Measurements from ENCODE around the gene UCN. TPM values are rescaled to one million over a fixed set of nuclear protein-coding genes. Genes with fewer than 3 reads are reported as not detected.
"Not testable (repeated sequence)": the region's sequence is repeated elsewhere in the genome, so short reads cannot be mapped to it uniquely, and the experiment has no call there.

UCN gene
- total and polyA plus RNA-seq, 7 experiments from 2014 or later: 0.35 to 6.5 (median 3.1) TPM

GRCh38 chr2:27353386-27353761 lies 45.1 kb upstream of the UCN start:
- H3K9me3 ChIP-seq (ENCODE audit: control insufficient read depth in 2 of 3, low read length in 3 of 3); ATAC-seq; H3K27me3 ChIP-seq (ENCODE audit: control insufficient read depth in 2 of 2, insufficient read depth in 2 of 2, low read length in 2 of 2); H3K9me3 Mint-ChIP-seq; H3K27ac ChIP-seq (ENCODE audit: low read depth, low read length); DNase-seq; H3K27me3 Mint-ChIP-seq; intact Hi-C loops (cut with micrococcal nuclease); H3K4me3 ChIP-seq (ENCODE audit: low read length): not testable (repeated sequence)
- Mint-ChIP-seq H3K4me1 (peaks cover 37 to 84% (median 69%) of the 10 kb centered on the region in 7 donors), H3K27ac (peak overlapping the region in 3 of 9 donors; percentile 39 to 83 (median 62)), H3K4me3 (peak overlapping the region in 5 of 10 donors; percentile 35 to 100 (median 58)), H3K36me3 (peaks cover 0 to 11% (median 4%) of the 10 kb centered on the region in 5 donors)
- ChIA-PET POLR2A (interaction anchor here (0.7 to 4.2 kb wide), 3 partner anchors 11 to 30 kb away, joined by 4 to 21 read pairs (median 4); partner anchors contain the start of gene MPV17), CTCF (interaction anchor here (0.6 kb wide), 1 partner anchor 50 kb away, joined by 4 read pairs; no protein-coding TSS in a partner anchor)
- H3K4me1 ChIP-seq (ENCODE audit: control insufficient read depth in 2 of 2, insufficient read depth in 2 of 2, low read length in 2 of 2): peaks cover 24 to 36% of the 10 kb centered on the region in 2 donors
- peaks cover 0 to 12% (median 0%) of the 10 kb centered on the region in 3 experiments for H3K36me3 ChIP-seq (ENCODE audit: control insufficient read depth in 2 of 3, insufficient read depth in 3 of 3, low read length in 3 of 3)

GRCh38 chr2:27351802-27352598 lies 43.8 kb upstream of the UCN start:
- POLR2A ChIA-PET: interaction anchor here (0.8 to 4.2 kb wide), 2 partner anchors 12 to 29 kb away, joined by 3 to 21 read pairs; partner anchors contain the start of gene MPV17
- Histone ChIP-seq H3K27ac (ENCODE audit: low read depth, low read length) (peak overlapping the region; percentile 4), H3K4me1 (ENCODE audit: control insufficient read depth in 2 of 2, insufficient read depth in 2 of 2, low read length in 2 of 2) (peaks cover 14 to 28% of the 10 kb centered on the region in 2 donors), H3K36me3 (ENCODE audit: control insufficient read depth in 2 of 3, insufficient read depth in 3 of 3, low read length in 3 of 3) (peaks cover 0 to 11% (median 0%) of the 10 kb centered on the region in 3 experiments), H3K27me3 (ENCODE audit: control insufficient read depth in 2 of 2, insufficient read depth in 2 of 2, low read length in 2 of 2) (no peaks in the 10 kb centered on the region), H3K4me3 (ENCODE audit: low read length) (no peak overlapping the region), H3K9me3 (ENCODE audit: control insufficient read depth in 2 of 3, low read length in 3 of 3) (no peaks in the 10 kb centered on the region)
- peaks cover 36 to 84% (median 66%) of the 10 kb centered on the region in 7 donors for H3K4me1 Mint-ChIP-seq
- ATAC-seq: no peak
- intact Hi-C loops (cut with micrococcal nuclease): no loop called here
- H3K36me3 Mint-ChIP-seq: peaks cover 0 to 11% (median 9%) of the 10 kb centered on the region in 5 donors
- H3K9me3 Mint-ChIP-seq: peaks cover 0 to 6% (median 0%) of the 10 kb centered on the region in 11 donors
- peak overlapping the region; percentile 0 to 83 (median 61) for H3K27ac Mint-ChIP-seq
- DNase-seq: peak in 5 of 9 donors; percentile 12 to 38 (median 31)
- CTCF ChIA-PET: interaction anchor here (1.4 to 1.5 kb wide), 2 partner anchors 10 to 17 kb away, joined by 5 read pairs; no protein-coding TSS in a partner anchor
- H3K4me3 Mint-ChIP-seq: peak overlapping the region; percentile 2 to 65 (median 36)
- H3K27me3 Mint-ChIP-seq: no peaks in the 10 kb centered on the region

- H3K36me3 Mint-ChIP-seq: peaks cover 0 to 10% (median 4%) of the 10 kb centered on the region in 5 donors
- peak overlapping the region in 1 of 10 donors; percentile 11 for H3K4me3 Mint-ChIP-seq
- H3K27me3 Mint-ChIP-seq: no peaks in the 10 kb centered on the region
- peak overlapping the region in 1 of 9 donors; percentile 51 for H3K27ac Mint-ChIP-seq
- H3K4me1 Mint-ChIP-seq: peaks cover 32 to 76% (median 56%) of the 10 kb centered on the region in 7 donors
- CTCF ChIA-PET: no interaction called here
- peaks cover 9 to 22% of the 10 kb centered on the region in 2 donors for H3K4me1 ChIP-seq (ENCODE audit: control insufficient read depth in 2 of 2, insufficient read depth in 2 of 2, low read length in 2 of 2)
- DNase-seq (no peak), ATAC-seq (no peak)
- H3K27ac ChIP-seq (ENCODE audit: low read depth, low read length): no peak overlapping the region
- intact Hi-C loops (cut with micrococcal nuclease): no loop called here
- POLR2A ChIA-PET: interaction anchor here (0.5 to 0.9 kb wide), 2 partner anchors 60 to 1514 kb away, joined by 4 read pairs; no protein-coding TSS in a partner anchor
- no peaks in the 10 kb centered on the region for H3K9me3 Mint-ChIP-seq
- H3K27me3 ChIP-seq (ENCODE audit: control insufficient read depth in 2 of 2, insufficient read depth in 2 of 2, low read length in 2 of 2): no peaks in the 10 kb centered on the region
- no peaks in the 10 kb centered on the region for H3K36me3 ChIP-seq (ENCODE audit: control insufficient read depth in 2 of 3, insufficient read depth in 3 of 3, low read length in 3 of 3)
- H3K9me3 ChIP-seq (ENCODE audit: control insufficient read depth in 2 of 3, low read length in 3 of 3): no peaks in the 10 kb centered on the region
- no peak overlapping the region for H3K4me3 ChIP-seq (ENCODE audit: low read length)
Observed at GRCh38 chr2:27350106-27350693, 42.0 kb upstream of the UCN start.

GRCh38 chr2:27347641-27348040 lies 39.4 kb upstream of the UCN start:
- peaks cover 0 to 11% of the 10 kb centered on the region in 2 donors for H3K4me1 ChIP-seq (ENCODE audit: control insufficient read depth in 2 of 2, insufficient read depth in 2 of 2, low read length in 2 of 2)
- H3K27me3 ChIP-seq (ENCODE audit: control insufficient read depth in 2 of 2, insufficient read depth in 2 of 2, low read length in 2 of 2): no peaks in the 10 kb centered on the region
- peaks cover 0 to 14% (median 4%) of the 10 kb centered on the region in 5 donors for H3K36me3 Mint-ChIP-seq
- H3K4me1 Mint-ChIP-seq: peaks cover 22 to 59% (median 36%) of the 10 kb centered on the region in 7 donors
- peaks cover 3 to 8% (median 6%) of the 10 kb centered on the region in 3 experiments for H3K36me3 ChIP-seq (ENCODE audit: control insufficient read depth in 2 of 3, insufficient read depth in 3 of 3, low read length in 3 of 3)
- ATAC-seq (no peak), DNase-seq (no peak)
- peak overlapping the region in 2 of 9 donors; percentile 25 to 70 for H3K27ac Mint-ChIP-seq
- H3K27me3 Mint-ChIP-seq: no peaks in the 10 kb centered on the region
- no peaks in the 10 kb centered on the region for H3K9me3 Mint-ChIP-seq
- ChIA-PET CTCF (no interaction called here), POLR2A (interaction anchor here (0.7 kb wide), 1 partner anchor 22 kb away, joined by 3 read pairs; the partner anchor contains the start of gene EIF2B4)
- no peaks in the 10 kb centered on the region for H3K9me3 ChIP-seq (ENCODE audit: control insufficient read depth in 2 of 3, low read length in 3 of 3)
- no peak overlapping the region for H3K27ac ChIP-seq (ENCODE audit: low read depth, low read length)
- intact Hi-C loops (cut with micrococcal nuclease): no loop called here
- H3K4me3 Mint-ChIP-seq: no peak overlapping the region
- H3K4me3 ChIP-seq (ENCODE audit: low read length): no peak overlapping the region

- H3K4me3 Mint-ChIP-seq: no peak overlapping the region
- H3K36me3 Mint-ChIP-seq: peaks cover 6 to 47% (median 21%) of the 10 kb centered on the region in 5 donors
- no peak for ATAC-seq
Observed at GRCh38 chr2:27336173-27336572, 27.9 kb upstream of the UCN start.

GRCh38 chr2:27335311-27335710 lies 27.1 kb upstream of the UCN start:
- no peaks in the 10 kb centered on the region for H3K9me3 ChIP-seq (ENCODE audit: control insufficient read depth in 2 of 3, low read length in 3 of 3)
- H3K4me1 Mint-ChIP-seq: peaks cover 0 to 10% (median 0%) of the 10 kb centered on the region in 7 donors
- peaks cover 13 to 78% (median 25%) of the 10 kb centered on the region in 3 experiments for H3K36me3 ChIP-seq (ENCODE audit: control insufficient read depth in 2 of 3, insufficient read depth in 3 of 3, low read length in 3 of 3)
- ATAC-seq (no peak), DNase-seq (no peak)
- H3K4me3 Mint-ChIP-seq: no peak overlapping the region
- intact Hi-C loops (cut with micrococcal nuclease): no loop called here
- H3K27ac Mint-ChIP-seq: peak overlapping the region in 2 of 9 donors; percentile 15 to 70
- H3K4me1 ChIP-seq (ENCODE audit: control insufficient read depth in 2 of 2, insufficient read depth in 2 of 2, low read length in 2 of 2): no peaks in the 10 kb centered on the region
- ChIA-PET CTCF (interaction anchor here (1.5 kb wide), 1 partner anchor 12 kb away, joined by 3 read pairs; the partner anchor contains the start of gene MPV17), POLR2A (interaction anchor here (0.9 kb wide), 1 partner anchor 25 kb away, joined by 4 read pairs; no protein-coding TSS in a partner anchor)
- H3K36me3 Mint-ChIP-seq: peaks cover 6 to 43% (median 24%) of the 10 kb centered on the region in 5 donors
- no peaks in the 10 kb centered on the region for H3K27me3 ChIP-seq (ENCODE audit: control insufficient read depth in 2 of 2, insufficient read depth in 2 of 2, low read length in 2 of 2)
- H3K4me3 ChIP-seq (ENCODE audit: low read length): no peak overlapping the region
- H3K27ac ChIP-seq (ENCODE audit: low read depth, low read length): no peak overlapping the region
- no peaks in the 10 kb centered on the region for H3K9me3 Mint-ChIP-seq
- H3K27me3 Mint-ChIP-seq: no peaks in the 10 kb centered on the region

More at GRCh38 chr2:27336173-27336572, 27.9 kb upstream of the UCN start:
- CTCF ChIA-PET: no interaction called here
- H3K9me3 ChIP-seq (ENCODE audit: control insufficient read depth in 2 of 3, low read length in 3 of 3): no peaks in the 10 kb centered on the region
- H3K4me1 Mint-ChIP-seq: peaks cover 0 to 10% (median 0%) of the 10 kb centered on the region in 7 donors
- no peak overlapping the region for H3K27ac Mint-ChIP-seq
- intact Hi-C loops (cut with micrococcal nuclease): no loop called here
- no peak for DNase-seq
- no peaks in the 10 kb centered on the region for H3K27me3 Mint-ChIP-seq
- no peak overlapping the region for H3K4me3 ChIP-seq (ENCODE audit: low read length)
- H3K27me3 ChIP-seq (ENCODE audit: control insufficient read depth in 2 of 2, insufficient read depth in 2 of 2, low read length in 2 of 2): no peaks in the 10 kb centered on the region
- no peaks in the 10 kb centered on the region for H3K4me1 ChIP-seq (ENCODE audit: control insufficient read depth in 2 of 2, insufficient read depth in 2 of 2, low read length in 2 of 2)
- POLR2A ChIA-PET: interaction anchor here (0.9 to 2.2 kb wide), 2 partner anchors 12 to 24 kb away, joined by 4 to 7 read pairs; no protein-coding TSS in a partner anchor
- H3K9me3 Mint-ChIP-seq: no peaks in the 10 kb centered on the region
- peaks cover 13 to 74% (median 25%) of the 10 kb centered on the region in 3 experiments for H3K36me3 ChIP-seq (ENCODE audit: control insufficient read depth in 2 of 3, insufficient read depth in 3 of 3, low read length in 3 of 3)
- H3K27ac ChIP-seq (ENCODE audit: low read depth, low read length): no peak overlapping the region
